Stomach (tissue), 9 donors: ENCODE results near the gene SAMM50. TPM values are rescaled to one million over a fixed set of nuclear protein-coding genes. Genes with fewer than 3 reads are reported as not detected.

Experiments
- DNase-seq, 2 donors: peaks; one replicate each; pipeline versions ENCODE4 v3.0.0 to v3.0.0-alpha.2; 2013 to 2019
- H3K27ac ChIP-seq, 5 donors: fragments of 200-600 bp in 4 of 5; sonication (generic) in 4 of 5; one replicate each; pipeline ENCODE4 v1.5.1; 2013 to 2019; ENCODE audit warnings: mild to moderate bottlenecking in 1 of 5, moderate library complexity in 1 of 5
- H3K27me3 ChIP-seq, 3 donors: fragments of 200-600 bp; sonication (generic); one replicate each; pipeline ENCODE4 v1.5.1; 2017 to 2019; ENCODE audit warnings: mixed run types in 1 of 3
- H3K36me3 ChIP-seq, 4 donors: fragments of 200-600 bp; sonication (generic); 1 replicate in 3 of 4; 2 replicates in 1 of 4; pipeline ENCODE4 v1.5.1; 2016 to 2019
- H3K4me1 ChIP-seq, 4 donors: fragments of 200-600 bp; sonication (generic); one replicate each; pipeline ENCODE4 v1.5.1; 2016 to 2019
- H3K4me3 ChIP-seq, 4 donors: fragments of 200-600 bp; sonication (generic) in 3 of 4; one replicate each; pipeline ENCODE4 v1.5.1; 2016 to 2019; ENCODE audit warnings: mild to moderate bottlenecking in 1 of 4
- H3K9me3 ChIP-seq, 4 donors: fragments of 200-600 bp; sonication (generic); one replicate each; pipeline ENCODE4 v1.5.1; 2016 to 2019
- EP300 ChIP-seq: sonication (generic); formaldehyde crosslinking; IDR thresholded peaks from one replicate; pipeline ENCODE4 v1.6.1; 2017; ENCODE audit warnings: antibody characterized with exemption
- POLR2A ChIP-seq, 4 donors: fragments of 450-650 bp; IDR thresholded peaks; one replicate each; pipeline ENCODE4 v1.6.1; 2016; ENCODE audit warnings: antibody characterized with exemption in 4 of 4, control low read depth in 2 of 4, mild to moderate bottlenecking in 1 of 4, moderate library complexity in 1 of 4
- POLR2AphosphoS5 ChIP-seq, 3 donors: sonication (generic); formaldehyde crosslinking; IDR thresholded peaks; one replicate each; pipeline ENCODE4 v1.6.1; 2016; ENCODE audit warnings: antibody characterized with exemption in 3 of 3
- WGBS, 5 donors: extraction: QIAGEN DNeasy Blood & Tissue Kit in 3 of 5; methylation state at CpG; one replicate each; pipeline versions ENCODE4 v1.1.5 to v1.1.7; 2013 to 2018; 5-methylcytosine and 5-hydroxymethylcytosine counted together
- intact Hi-C: fragments of 100-400 bp; cut with DNase I; formaldehyde crosslinking; loops from one replicate; pipeline ENCODE4 v1.15.1; 2023; ENCODE audit warnings: low total_unique reads
- polyA plus RNA-seq, 3 donors: library from polyadenylated mRNA; stranded (reverse); fragments of 200-250 nt; gene quantifications; one replicate each; pipeline ENCODE4 v1.2.3, GENCODE V29; 2013
- total RNA-seq, 5 donors: library from RNA; depleted of rRNA; stranded (reverse); fragments of >200 nt; gene quantifications; one replicate each; pipeline versions ENCODE4 v1.1.0 to v1.2.3, GENCODE V29; 2014 to 2016
- TF ChIP-seq, protein P1 (sequence below), 7 experiments: fragments of 450-650 bp in 4 of 7; fragments of 200-600 bp in 3 of 7; sonication (generic) in 3 of 7; IDR thresholded peaks; one replicate each; pipeline ENCODE4 v1.5.1; 2016 to 2019; ENCODE audit warnings: antibody characterized with exemption in 7 of 7, control low read depth in 2 of 7, mild to moderate bottlenecking in 1 of 7
- donor health status: healthy with polysubstance abuse.
- donor health status: Bipolar disorder and iron deficiency.
- donor health status: healthy.

SAMM50 gene
- total and polyA plus RNA-seq, 8 donors: 18.7 to 54.7 (median 33.3) TPM

DNA sequence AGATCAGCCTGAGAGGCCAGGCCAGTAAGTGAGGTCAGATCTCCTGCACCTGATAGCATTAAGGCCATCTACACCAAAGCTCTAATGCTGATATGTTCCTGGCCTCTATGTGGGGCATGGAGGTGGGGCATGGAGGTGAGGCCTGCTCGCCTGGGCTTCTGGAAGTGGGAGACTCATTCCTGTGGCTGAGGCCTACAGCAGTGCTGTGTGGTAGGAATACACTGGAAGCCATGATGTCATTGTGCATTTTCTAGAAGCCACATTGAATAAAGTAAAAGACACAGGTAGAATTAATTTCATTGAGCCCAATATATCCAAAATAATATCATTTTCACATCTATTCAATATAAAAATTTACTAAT lies 28.9 kb upstream of the SAMM50 start:
- DNase-seq: no peak
- H3K4me1 ChIP-seq: peaks cover 8 to 31% (median 19%) of the 10 kb centered on the region in 4 donors
- H3K27me3 ChIP-seq: peaks cover 0 to 48% (median 15%) of the 10 kb centered on the region in 3 donors
- TF ChIP-seq, protein P1, sequence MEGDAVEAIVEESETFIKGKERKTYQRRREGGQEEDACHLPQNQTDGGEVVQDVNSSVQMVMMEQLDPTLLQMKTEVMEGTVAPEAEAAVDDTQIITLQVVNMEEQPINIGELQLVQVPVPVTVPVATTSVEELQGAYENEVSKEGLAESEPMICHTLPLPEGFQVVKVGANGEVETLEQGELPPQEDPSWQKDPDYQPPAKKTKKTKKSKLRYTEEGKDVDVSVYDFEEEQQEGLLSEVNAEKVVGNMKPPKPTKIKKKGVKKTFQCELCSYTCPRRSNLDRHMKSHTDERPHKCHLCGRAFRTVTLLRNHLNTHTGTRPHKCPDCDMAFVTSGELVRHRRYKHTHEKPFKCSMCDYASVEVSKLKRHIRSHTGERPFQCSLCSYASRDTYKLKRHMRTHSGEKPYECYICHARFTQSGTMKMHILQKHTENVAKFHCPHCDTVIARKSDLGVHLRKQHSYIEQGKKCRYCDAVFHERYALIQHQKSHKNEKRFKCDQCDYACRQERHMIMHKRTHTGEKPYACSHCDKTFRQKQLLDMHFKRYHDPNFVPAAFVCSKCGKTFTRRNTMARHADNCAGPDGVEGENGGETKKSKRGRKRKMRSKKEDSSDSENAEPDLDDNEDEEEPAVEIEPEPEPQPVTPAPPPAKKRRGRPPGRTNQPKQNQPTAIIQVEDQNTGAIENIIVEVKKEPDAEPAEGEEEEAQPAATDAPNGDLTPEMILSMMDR (IDR thresholded peaks at IDR 0.05): no peak
- TF ChIP-seq POLR2AphosphoS5 (IDR thresholded peaks at IDR 0.05) (no peak), EP300 (no peak), POLR2A (IDR thresholded peaks at IDR 0.05) (no peak)
- no peak overlapping the region for H3K27ac ChIP-seq
- 73 to 89% (median 86%) methylated on average over 1 of the region's 1 CpG for WGBS, 5 donors
- H3K4me3 ChIP-seq: no peak overlapping the region
- no peaks in the 10 kb centered on the region for H3K9me3 ChIP-seq
- no peaks in the 10 kb centered on the region for H3K36me3 ChIP-seq
- intact Hi-C loops: no loop called here

DNA sequence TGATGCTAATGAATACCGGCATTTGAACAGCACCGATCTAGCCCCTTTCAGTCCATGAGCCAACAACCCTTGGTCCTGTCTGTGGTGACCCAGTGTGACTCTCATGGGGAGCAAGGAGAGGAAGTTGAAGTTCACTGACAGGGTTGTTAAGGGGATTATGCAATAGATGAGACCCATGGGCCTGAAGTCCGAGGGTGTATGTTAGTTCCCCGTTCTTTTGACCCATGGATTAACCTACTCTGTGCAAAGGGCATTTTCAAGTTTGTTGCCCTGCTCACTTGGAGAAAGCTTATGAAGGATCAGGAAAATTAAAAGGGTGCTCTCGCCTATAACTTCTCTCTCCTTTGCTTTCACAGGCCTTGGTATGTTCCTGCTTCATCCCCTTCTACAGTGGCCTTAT lies 26.8 kb upstream of the SAMM50 start:
- no peak for TF ChIP-seq EP300
- TF ChIP-seq POLR2AphosphoS5 (IDR thresholded peaks at IDR 0.05): no peak
- TF ChIP-seq, protein P1 (IDR thresholded peaks at IDR 0.05): no peak
- TF ChIP-seq POLR2A (IDR thresholded peaks at IDR 0.05): no peak
- peaks cover 0 to 29% (median 15%) of the 10 kb centered on the region in 3 donors for H3K27me3 ChIP-seq
- H3K4me3 ChIP-seq: no peak overlapping the region
- H3K9me3 ChIP-seq: no peaks in the 10 kb centered on the region
- WGBS, 5 donors: 72 to 90% (median 77%) methylated on average over 5 of the region's 5 CpGs
- intact Hi-C loops: no loop called here
- DNase-seq: no peak
- no peak overlapping the region for H3K27ac ChIP-seq
- no peaks in the 10 kb centered on the region for H3K36me3 ChIP-seq
- H3K4me1 ChIP-seq: peaks cover 8 to 25% (median 12%) of the 10 kb centered on the region in 4 donors

DNA sequence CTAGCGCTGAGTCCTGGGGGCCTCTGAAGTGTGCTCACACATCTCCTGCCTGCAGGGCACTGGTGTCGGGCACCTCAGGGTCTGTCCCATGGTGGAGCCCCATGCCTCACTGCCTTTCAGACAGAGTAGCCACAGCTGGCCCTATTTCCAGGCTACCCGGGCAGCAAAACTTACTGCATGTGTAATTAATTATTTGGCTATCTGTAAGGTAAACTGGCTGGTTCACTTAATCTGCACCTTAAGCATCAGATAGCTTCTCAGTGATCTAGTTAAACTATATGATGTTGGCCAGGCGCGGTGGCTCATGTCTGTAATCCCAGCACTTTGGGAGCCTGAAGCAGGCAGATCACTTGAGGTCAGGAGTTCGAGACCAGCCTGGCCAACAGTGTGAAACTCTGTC lies 26.3 kb upstream of the SAMM50 start:
- TF ChIP-seq POLR2A (IDR thresholded peaks at IDR 0.05): no peak
- no peak for TF ChIP-seq POLR2AphosphoS5 (IDR thresholded peaks at IDR 0.05)
- no peak for TF ChIP-seq EP300
- TF ChIP-seq, protein P1 (IDR thresholded peaks at IDR 0.05): no peak
- Histone ChIP-seq H3K36me3 (no peaks in the 10 kb centered on the region), H3K4me1 (peaks cover 3 to 22% (median 8%) of the 10 kb centered on the region in 4 donors), H3K27me3 (peaks cover 0 to 24% (median 10%) of the 10 kb centered on the region in 3 donors), H3K27ac (no peak overlapping the region), H3K9me3 (no peaks in the 10 kb centered on the region), H3K4me3 (no peak overlapping the region)
- WGBS, 5 donors: 82 to 96% (median 94%) methylated on average over 6 of the region's 6 CpGs
- DNase-seq: no peak
- intact Hi-C loops: no loop called here

DNA sequence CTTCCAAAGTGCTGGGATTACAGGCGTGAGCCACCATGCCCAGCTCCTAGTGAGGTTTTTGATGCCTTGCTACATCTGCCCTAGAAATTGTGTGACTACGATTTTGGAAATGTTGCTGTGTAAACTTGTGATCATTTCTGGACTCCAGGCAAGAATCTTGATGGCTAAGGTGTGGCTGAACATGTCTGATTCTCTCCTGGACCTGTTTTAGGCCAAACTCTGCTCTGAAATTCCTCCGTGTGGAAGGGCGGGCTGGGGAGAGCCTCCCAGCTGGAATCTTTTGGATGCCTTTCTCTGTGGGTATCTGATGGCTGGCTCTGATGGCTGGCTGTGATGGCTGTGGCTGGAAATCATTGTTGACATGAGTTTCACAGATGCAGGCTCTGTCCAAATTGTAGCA lies 23.5 kb upstream of the SAMM50 start:
- no peak for DNase-seq

More for the DNA sequence above, 23.5 kb upstream of the SAMM50 start:
- Histone ChIP-seq H3K4me1 (no peaks in the 10 kb centered on the region), H3K4me3 (no peak overlapping the region), H3K36me3 (no peaks in the 10 kb centered on the region), H3K27me3 (peaks cover 0 to 10% (median 0%) of the 10 kb centered on the region in 3 donors), H3K27ac (no peak overlapping the region), H3K9me3 (no peaks in the 10 kb centered on the region)
- 76 to 96% (median 88%) methylated on average over 3 to 4 of the region's 4 CpGs for WGBS, 5 donors
- intact Hi-C loops: no loop called here
- TF ChIP-seq, protein P1 (IDR thresholded peaks at IDR 0.05): no peak
- TF ChIP-seq POLR2A (IDR thresholded peaks at IDR 0.05) (no peak), EP300 (no peak)
